T-helper 2 cell treated with Interferon-gamma antibody and Interleukin-4, amounts not matched to agents 100 ng/mL and 5 ng/mL, for 36 hours (primary cell): ENCODE measurements around the gene RAP1GAP. TPM values are rescaled to one million over a fixed set of nuclear protein-coding genes. Genes with fewer than 3 reads are reported as not detected.

Experiments used
- intact Hi-C: fragments of 100-400 bp; cut with micrococcal nuclease; formaldehyde crosslinking; loops from one replicate; pipeline ENCODE4 v1.15.1; 2023
- total RNA-seq: library from RNA; stranded (reverse); gene quantifications from 2 replicates; pipeline ENCODE4 v1.2.3, GENCODE V29; 2022

RAP1GAP gene
- total RNA-seq, 1 donor from 2014 or later = 0.09 TPM

DNA sequence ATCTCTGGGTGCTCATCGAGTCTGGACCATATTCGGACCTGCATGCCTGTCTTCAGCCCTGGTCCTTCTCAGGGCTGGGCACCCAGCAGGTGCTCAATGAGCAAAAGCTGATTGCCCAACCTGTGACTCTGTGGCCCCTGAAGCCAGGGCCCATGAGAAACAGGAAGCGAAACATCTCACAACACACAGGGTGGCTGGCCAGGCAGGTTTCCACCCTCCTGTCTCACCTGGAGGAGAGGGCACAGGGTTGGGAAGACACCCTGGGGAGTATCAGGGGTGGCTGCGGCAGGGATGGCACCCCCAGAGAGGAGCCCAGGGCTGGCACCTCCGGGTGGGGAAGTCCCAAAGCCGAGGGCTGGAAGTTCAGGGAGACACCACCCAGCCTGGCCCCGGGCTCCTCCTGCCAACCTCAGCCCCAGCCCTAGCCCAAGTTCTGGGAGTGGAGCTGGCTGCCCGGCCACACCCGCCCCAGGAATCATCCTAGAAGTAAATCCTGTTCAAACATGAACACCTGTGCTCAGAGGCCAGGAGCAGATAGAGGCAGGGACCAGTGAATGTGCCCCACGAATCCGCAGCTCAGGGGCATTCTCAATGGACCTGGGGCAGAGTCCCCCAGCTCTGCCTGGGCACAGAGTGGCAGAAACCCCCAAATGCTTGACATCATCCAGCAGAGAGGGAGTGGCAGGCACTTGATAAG, 54.6 kb downstream of the RAP1GAP start:
- intact Hi-C loops = no loop called here

DNA sequence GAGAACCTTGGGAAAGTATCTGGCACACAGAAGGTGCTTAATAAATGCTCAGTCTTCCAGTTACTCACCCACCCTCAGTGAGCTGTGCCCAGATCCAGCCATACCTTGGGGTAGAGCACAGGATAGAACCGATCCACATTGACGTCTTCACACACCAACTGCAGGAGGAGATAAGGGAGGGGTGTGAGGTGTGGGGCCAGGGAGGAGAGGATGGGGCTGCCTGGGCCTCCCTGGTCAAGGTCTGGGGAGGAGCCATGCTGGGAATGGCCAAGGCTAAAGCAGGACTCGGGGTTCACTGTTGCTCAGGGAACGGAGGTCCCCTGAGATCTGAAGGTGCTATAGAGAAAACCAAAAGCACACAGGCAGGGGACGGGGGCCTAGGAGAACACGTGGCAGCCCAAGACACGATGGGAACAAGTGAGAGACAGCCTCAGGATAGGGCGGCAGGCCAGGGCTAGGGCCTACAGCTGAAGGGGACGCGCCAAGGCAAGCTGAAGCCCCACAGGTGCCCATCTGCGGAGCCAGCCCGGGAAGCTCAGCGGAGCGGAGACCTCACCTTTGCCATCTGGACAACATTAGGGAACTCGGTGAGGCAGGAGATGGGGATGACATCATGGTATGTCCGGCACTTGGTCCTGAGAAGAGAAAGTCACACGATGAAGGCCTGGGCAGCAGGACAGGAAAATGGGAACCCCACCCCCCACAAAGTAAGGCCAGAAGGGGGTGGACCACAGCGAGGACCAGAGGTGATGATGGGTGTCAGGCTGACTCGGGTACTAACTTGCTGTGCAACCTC, 55.9 kb downstream of the RAP1GAP start:
- intact Hi-C loops = no loop called here

DNA sequence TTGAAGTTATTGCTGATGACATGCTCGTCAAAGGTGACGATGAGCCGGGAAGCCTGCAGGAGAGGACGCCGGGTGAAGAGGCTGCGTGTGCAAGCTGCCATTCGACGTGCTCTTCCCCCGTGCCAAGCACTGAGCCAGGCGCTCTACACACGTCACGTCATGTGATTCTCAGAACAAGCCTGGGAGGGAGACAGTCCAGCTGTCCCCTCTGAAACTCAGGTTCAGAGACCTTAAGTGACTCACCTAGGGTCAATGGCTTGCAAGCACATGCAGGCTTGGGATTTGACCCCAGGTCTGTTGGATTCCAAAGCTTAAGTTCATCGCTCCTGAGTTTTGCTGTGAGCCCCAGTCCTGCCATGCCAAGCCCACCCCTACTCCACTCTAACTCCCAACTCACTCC, 57.1 kb downstream of the RAP1GAP start:
- intact Hi-C loops = no loop called here

DNA sequence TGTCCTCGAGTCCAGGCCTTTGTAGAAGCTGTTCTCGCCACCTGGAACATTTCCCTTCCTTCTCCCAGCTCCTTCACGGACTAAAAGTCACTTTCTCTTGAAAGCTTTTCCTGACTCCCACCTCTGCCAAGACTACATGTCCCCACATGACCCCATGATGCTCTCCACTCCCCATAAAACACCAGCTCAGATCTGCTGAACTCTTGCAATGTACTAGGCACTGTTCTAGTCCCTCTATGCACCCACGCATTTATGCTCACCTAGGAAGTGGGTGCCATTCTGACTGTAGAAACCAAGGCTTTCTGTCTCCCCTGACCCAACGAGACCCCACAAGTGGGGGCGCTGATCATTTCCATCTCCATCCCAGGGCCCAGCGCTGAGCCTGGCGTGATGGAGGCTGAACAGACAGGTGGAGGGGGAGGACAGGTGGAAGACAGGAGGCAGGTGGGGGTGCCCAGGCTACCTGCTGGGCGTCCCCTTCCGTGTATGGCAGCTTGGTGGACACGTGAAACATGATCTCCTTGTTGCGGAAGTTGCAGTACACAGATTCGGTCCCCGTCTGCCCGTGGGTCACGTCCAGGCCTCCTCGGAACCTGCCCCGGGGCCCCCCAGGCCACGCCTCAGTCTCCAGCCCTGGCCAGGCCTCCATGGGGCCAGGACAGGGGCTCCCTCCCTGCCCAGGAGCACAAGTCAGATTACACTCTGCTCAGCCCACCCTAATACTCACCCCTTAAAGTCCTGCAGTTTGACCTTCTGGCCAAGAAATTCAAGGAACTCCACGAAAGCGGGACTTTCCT, 58.0 kb downstream of the RAP1GAP start:
- intact Hi-C loops = no loop called here

DNA sequence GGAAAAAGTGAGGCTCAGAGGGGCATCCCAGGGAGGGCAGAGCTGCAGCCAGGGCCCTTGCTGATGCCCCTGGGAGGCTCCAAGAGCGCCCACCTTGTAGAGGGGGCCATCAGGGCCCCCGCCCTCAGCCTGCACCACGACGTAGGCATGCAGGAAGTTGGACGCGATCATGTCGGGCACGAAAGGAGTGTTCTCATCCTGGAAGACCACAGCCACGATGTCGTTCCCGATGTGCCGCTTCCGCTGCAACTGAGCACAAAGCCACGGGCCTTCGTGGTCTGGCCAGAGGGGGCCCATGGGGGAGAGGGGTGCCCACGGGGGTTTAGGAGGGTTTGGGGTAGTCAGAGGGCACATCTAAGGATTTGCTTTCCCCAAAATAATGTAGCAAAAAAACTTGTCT, 59.1 kb downstream of the RAP1GAP start:
- intact Hi-C loops = no loop called here

DNA sequence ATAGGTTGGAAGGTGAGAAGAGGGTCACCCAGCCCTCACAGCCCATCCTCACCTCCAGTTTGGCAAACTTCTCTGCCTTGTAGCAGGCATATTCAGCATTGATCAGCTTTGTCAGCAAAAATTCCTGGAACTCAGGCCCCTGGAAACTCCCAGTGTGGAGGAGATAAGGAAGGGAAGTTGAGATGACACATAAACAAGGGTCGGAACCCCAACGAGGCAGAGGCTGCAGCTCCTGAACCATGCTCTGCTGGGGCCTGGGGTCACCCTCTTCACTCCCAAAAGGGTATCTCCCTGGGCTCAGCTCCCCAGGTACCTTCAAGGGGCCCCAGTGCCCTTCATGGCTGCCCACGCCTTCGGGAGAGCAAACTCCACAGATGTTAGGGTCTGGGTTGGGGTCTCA, 60.4 kb downstream of the RAP1GAP start:
- intact Hi-C loops = no loop called here

DNA sequence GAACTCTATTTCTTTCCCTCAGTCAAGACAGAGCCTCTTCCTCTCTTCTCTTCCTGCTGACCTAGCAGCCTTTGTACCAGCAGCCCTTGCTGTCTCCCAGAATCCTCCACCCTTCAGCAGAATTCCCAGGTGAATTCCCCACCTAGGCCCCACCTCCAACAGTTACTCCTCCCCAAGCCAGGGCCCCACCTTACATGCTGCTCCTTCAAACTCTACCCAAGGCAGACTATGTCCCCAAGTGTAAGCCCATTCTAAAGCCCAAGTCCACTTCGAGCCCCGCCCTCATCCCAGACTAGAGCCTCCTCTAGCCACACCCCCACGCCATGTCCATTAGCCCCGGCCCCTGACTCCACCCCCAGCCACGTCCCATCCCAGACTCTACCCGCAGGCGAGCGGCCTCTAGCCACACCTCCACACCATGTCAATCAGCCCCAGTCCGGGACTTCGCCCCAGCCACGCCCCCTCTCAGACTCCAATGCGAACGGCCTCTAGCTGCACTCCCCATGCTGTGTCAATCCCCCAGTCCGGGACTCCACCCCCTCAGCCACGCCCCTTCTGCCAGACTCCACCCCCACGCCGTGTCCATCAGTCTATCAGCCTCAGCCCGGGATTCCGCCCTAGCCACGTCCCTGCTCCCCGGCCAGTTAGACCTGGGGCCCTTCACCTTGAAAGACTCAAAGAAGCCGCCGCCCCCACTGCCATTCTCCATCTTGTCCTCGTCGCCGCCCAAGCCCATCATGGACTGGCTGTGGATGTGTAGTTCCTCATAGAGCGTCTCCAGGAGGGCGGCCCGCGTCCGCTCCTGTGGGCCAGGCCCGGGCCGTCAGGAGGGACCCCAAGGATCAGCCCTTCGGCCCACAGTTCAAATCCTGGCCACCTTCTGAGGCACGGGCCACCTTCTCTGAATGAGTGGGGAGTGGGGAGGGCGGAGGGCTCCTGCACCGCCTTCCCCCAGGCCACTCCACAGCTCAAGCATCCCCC, 61.3 kb downstream of the RAP1GAP start:
- intact Hi-C loops = no loop called here

DNA sequence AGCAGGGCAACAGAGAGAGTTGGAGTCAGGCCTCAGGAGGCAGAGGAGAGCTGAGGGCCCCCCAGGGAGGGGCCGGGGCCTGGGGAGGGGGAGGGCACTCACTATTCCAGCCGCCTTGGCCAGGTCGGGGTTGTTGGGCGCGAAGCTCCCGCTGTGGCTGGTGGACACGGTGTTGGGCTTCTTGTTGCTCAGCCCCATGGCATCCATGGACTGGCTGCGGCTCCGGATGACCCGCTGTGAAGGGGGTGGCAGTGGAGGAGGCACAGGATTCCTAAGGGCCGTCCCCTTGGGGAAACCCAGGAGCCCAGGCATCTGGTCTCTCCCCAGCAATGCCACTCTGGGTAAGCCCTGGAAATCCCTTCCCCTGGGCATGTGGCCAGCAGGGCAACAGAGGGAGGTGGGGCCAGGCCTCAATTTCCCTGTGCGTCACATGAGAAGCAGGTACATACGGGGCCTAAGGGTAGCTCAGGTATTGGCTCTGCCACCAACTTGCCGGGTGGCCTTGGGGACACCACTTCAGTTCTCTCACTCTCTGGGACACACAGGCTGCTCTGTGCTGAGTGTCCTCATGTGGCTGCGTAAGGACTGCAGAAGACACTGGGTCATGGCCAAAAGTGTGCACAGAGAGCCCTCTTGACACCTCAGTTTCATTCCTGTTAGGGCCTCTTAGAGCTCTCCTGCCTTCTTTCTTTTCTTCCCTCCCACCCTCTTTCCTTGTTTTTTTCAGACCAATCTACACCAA, 63.0 kb downstream of the RAP1GAP start:
- intact Hi-C loops = no loop called here

DNA sequence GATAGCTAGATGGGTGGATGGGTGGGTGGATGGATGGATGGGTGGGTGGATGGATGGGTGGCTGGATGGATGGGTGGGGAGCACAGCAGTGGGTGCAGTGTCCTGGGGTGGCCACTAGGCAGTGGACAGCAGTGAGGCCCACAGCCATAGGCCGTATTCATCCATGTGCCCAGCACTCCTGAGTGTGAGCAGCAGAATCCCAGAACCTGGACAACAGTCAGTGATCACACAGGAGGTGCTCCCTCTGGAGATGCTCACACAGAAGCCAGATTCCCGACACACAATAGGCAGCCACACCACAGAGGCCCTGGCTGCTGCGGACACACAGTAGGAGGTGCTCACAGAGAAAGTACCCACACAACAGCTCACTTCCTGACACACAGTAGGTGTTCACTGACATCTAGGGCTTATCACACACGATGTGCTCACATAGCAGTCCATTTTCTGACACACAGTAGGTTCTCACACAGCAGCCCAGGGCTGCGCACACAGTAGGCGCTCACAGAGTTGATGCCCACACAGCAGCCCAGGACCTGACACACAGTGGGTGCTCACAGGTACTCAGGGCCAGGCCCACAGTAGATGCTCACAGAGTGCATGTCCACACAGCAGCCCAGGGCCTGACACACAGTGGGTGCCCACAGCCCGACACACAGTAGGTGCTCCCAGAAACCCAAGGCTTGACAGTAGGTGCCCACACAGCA, 64.0 kb downstream of the RAP1GAP start:
- intact Hi-C loops = no loop called here

DNA sequence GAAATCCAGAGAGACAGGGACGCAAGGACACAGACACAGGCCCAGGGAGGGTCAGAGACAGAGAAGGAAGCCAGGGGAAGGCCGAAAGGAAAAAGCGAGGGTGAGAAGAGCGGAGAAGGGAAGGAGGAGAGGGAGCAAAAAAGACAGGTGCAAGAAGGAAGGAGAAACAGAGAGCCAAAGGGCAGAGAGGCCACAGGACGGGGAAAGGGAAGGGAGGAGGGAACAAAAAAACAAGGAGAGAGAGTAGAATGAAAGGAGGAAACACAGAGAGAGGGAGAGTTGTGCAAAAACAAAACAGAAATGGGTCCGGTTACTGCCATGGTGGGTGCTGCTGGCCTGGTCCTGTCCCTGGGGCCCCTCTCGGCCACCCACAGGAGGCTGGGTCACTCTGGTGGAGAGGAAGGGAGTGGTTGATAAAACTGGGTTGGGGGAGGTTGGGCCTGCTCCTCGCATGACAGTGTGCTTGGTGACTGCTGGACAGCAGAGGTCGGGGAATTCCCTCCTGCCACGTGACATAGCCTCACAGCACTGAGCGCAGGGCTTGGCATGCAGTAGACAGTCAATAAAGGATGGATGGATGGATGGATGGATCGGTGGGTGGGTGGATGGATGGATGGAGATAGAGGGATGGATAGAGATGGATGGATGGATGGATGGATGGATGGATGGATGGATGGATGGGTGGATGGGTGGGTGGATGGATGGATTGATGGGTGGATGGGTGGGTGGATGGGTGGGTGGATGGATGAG, 64.8 kb downstream of the RAP1GAP start:
- intact Hi-C loops = no loop called here

DNA sequence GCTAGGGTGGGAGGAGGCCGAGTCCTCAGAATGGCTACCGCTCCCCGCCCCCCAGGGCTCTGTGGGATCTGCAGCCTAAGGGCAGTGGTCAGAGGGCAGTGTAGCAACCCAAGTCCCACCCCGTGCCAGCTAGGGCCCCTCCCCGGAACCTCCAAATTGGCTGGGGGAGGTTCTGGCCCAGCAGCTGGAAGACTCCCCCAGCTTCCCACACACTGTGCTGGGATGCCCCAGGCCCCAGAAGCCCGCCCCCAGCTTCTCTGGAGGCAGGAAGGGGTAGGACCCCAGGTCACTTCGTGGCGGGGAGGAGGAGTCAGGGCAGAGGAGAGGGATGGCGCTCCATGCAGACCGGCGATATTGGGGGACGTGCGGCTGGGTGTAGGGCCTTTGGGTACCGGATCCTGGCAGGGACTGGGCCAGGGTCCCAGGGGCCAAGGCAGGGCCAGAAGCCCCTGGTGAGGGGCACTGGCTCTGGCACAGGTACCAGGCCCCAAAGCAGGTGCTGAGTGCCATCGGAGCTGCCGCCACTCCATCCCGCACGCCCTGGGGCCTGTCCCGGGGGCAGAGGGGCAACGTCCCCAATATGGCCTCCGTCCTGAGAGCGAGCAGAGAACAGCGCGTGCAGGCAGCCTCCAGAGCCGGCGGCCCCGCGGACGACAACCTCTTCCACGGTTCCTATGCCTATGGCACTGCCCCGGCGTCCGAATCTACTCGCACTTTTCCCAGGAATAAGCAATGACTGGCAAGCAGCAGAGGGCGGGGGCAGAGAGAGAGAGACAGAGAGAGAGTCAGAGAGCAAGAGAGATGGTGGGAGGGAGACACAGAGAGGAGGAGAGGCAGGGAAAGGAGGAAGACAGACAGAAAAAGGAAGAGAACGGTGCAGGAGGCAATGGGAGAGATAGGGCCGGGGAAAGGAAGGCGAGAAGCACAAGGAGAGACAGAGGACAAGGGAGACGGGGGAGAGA, 65.7 kb downstream of the RAP1GAP start:
- intact Hi-C loops = no loop called here

DNA sequence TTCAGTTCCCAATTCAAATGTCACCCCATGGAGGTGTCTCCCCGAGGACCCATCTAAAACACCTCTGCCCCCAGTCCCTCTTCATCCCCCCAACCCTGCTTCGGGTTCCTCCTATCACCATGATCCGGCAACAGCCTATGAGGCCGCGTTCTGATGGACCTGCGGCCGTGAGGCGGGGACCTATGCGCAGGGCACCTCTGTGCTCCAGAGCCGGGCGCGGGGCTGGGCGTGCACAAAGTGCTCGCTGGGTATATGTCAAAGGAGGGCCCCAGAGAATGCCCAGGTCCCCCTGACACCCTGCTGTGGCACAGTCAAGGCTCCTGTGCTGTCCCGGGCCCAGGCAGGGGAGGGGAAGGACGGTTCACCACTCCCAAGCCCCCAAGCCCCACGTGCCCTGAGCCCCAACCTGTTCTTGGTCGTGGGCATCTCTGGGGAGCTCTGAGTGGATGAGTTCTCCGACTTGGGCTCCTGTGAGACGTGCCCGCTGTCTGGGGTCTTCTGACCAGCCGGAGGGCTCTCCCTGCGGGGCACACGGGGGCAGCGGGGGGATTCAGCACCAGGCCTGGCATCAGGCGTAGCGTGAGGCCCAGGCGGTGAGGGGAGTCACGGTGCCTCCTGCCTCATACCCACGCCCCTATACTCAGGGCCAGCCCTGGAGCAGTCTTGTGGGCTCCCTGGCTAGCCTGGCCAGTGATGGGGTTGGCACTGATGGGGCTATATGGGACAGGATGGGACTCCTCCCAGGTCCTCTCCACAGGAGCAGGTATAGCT, 67.7 kb downstream of the RAP1GAP start:
- intact Hi-C loops = no loop called here

DNA sequence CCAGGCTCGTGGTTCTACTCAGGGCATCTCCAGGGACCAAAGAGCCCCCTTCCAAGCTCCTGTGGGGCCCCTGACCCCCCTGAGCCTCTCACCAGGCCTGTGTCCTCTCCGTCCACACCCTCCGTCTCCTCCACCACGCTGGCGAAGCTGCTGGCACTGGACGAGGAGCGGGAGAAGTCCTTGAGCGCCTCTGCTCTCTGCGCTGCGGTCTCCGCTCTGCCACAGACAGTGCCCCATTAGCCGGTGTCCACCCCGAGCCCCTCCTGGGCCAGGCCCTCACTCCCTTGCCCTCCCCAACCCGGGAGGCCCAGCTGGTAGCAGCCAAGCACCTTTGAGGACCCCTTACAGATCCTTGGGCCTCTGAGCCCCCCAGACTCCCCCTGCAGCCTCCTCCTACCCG, 69.8 kb downstream of the RAP1GAP start:
- intact Hi-C loops = no loop called here

DNA sequence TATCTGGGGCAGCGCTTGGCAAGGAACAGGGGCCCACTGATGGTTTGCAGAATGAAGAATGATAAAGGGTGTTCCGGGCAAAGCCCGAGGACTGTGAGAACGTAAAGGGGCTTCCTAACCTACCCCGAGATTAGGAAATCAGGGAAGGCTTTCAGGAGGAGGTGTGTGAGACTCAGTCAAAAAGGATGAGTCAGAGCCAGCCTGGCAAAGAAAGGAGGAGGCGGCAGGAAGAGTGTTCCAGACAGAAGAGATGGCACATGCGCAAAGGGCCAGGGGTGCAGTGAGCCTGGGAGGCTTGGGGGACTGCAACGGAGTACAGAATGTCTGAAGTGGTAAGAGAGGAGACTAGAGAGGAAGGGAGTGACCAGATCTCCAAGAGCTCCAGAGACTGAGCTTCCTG, 70.3 kb downstream of the RAP1GAP start:
- intact Hi-C loops = no loop called here

DNA sequence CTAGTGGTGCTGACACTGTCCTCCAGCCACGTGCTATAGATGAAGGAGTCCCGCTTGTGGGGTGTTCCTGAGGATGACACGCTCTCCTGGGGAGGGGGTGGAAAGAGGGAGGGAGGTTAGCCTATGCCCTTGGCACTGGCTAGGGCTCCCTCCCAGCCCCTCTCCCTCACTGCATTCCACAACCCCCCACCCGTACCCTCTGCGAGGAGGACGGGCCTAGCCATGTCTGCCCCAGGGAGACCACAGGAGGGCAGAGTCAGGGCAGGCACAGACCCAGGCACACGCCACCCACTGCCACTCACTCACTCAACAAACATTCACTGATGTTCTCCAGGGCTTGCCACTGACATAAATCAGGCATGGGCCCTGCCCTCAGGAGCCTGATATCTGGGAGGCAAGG, 70.7 kb downstream of the RAP1GAP start:
- intact Hi-C loops = no loop called here

DNA sequence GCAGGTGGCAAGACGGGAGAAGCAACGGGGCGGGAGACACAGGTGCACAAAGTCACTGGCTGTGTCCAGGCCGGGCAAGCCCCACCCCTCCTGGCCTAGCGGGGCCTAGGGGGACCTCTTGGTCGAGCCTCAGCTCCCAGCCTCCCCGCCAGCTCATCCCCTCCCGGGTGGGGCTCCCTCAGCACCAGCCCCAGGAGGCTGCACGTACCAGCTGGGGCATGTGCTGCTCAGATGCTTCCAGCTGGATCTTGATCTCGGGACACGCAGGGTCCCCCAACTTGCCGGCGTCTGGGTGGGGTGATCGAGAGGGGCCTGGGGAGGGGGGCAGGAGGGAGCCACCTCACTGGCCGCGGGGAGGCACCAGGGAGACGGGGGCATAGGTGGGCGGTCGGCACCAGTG, 71.4 kb downstream of the RAP1GAP start:
- intact Hi-C loops = no loop called here

DNA sequence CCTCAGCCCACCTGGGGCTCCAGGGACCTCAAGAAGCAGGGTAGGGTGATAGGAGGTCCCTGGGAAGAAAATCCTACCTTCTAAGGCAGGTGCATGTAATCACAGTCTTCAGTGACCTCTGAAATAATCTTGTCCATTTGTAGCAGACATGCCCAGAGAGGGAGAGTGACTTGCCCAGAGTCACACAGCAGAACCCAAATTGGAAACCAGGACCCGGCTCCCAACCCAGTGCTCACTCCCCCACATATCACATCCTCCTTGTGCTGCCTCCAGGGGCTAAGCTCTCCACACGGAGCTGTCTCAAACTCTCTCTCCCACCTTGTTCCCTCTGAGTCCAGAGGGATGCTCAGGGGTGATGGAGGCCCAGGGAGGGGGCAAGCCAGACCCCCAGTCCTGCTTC, 72.5 kb downstream of the RAP1GAP start:
- intact Hi-C loops = no loop called here
